ENCODE data around the gene CNNM1. TPM values are rescaled to one million over a fixed set of nuclear protein-coding genes. Genes with fewer than 3 reads are reported as not detected.

The CNNM1 gene
- total and polyA plus RNA-seq, 8 donors, result 0.53 to 1.6 (median 1.3) TPM

- WGBS, 2 donors, result 15 to 18% methylated on average over 1 of the region's 1 CpG
- no peak overlapping the region for H3K4me3 ChIP-seq
- intact Hi-C loops (cut with DNase I), result no loop called here
- FAIRE-seq (no peak), ATAC-seq (peak in 2 of 4 donors; percentile 11 to 34), DNase-seq (no peak)
- TF ChIP-seq CTCF (IDR thresholded peaks at IDR 0.05), result no peak
- H3K36me3 ChIP-seq, result no peaks in the 10 kb centered on the region
- H3K27me3 ChIP-seq, result no peaks in the 10 kb centered on the region
- no peaks in the 10 kb centered on the region for H3K4me1 ChIP-seq
- no peak overlapping the region for H3K27ac ChIP-seq
- H3K9me3 ChIP-seq, result no peaks in the 10 kb centered on the region
Measured at GRCh38 chr10:99325281-99325680, 3.9 kb upstream of the CNNM1 start.

GRCh38 chr10:99326871-99327270, 2.3 kb upstream of the CNNM1 start:
- H3K27me3 ChIP-seq, result no peaks in the 10 kb centered on the region
- intact Hi-C loops (cut with DNase I), result no loop called here
- 83 to 91% methylated on average over 5 of the region's 5 CpGs for WGBS, 2 donors
- ATAC-seq (no peak), FAIRE-seq (no peak), DNase-seq (no peak)
- no peaks in the 10 kb centered on the region for H3K4me1 ChIP-seq
- no peaks in the 10 kb centered on the region for H3K9me3 ChIP-seq
- no peak overlapping the region for H3K4me3 ChIP-seq
- no peak overlapping the region for H3K27ac ChIP-seq
- H3K36me3 ChIP-seq, result no peaks in the 10 kb centered on the region
- TF ChIP-seq CTCF (IDR thresholded peaks at IDR 0.05), result no peak

- TF ChIP-seq CTCF (IDR thresholded peaks at IDR 0.05), result no peak
- no peaks in the 10 kb centered on the region for H3K36me3 ChIP-seq
- no peaks in the 10 kb centered on the region for H3K27me3 ChIP-seq
- 21% methylated on average over 23 of the region's 23 CpGs for WGBS, 2 donors
- H3K4me3 ChIP-seq, result peak overlapping the region; percentile 44 to 69 (median 58)
- intact Hi-C loops (cut with DNase I), result no loop called here
- H3K4me1 ChIP-seq, result no peaks in the 10 kb centered on the region
- no peak for FAIRE-seq
- peak in 1 of 6 donors; percentile 26 for DNase-seq
- H3K9me3 ChIP-seq, result no peaks in the 10 kb centered on the region
- no peak overlapping the region for H3K27ac ChIP-seq
- ATAC-seq, result peak in 1 of 4 donors; percentile 5
Measured at GRCh38 chr10:99328579-99329303, 415 bp upstream of the CNNM1 start.

- peak overlapping the region; percentile 44 to 69 (median 58) for H3K4me3 ChIP-seq
- H3K4me1 ChIP-seq, result no peaks in the 10 kb centered on the region
- no peaks in the 10 kb centered on the region for H3K9me3 ChIP-seq
- peak; percentile 66 to 77 (median 68) for ATAC-seq
- WGBS, 2 donors, result 1% methylated on average over 77 to 94 of the region's 94 CpGs
- intact Hi-C loops (cut with DNase I), result no loop called here
- no peak overlapping the region for H3K27ac ChIP-seq
- FAIRE-seq, result no peak
- TF ChIP-seq CTCF (IDR thresholded peaks at IDR 0.05), result no peak
- DNase-seq, result peak; percentile 19 to 82 (median 42)
- no peaks in the 10 kb centered on the region for H3K36me3 ChIP-seq
- H3K27me3 ChIP-seq, result no peaks in the 10 kb centered on the region
Measured at GRCh38 chr10:99329554-99330346, 594 bp downstream of the CNNM1 start.
